ENCODE measurements around the gene NDUFA5. TPM values are rescaled to one million over a fixed set of nuclear protein-coding genes. Genes with fewer than 3 reads are reported as not detected.
A peak's percentile ranks its signal among the peaks of the same experiment; 100 is the strongest.
"Not testable (repeated sequence)": the region's sequence is repeated elsewhere in the genome, so short reads cannot be mapped to it uniquely, and the experiment has no call there.

The NDUFA5 gene
- total RNA-seq, 1 donor from 2014 or later = 85.8 TPM

- peak; percentile 96 for DNase-seq (ENCODE audit: extremely low spot score, unreplicated experiment)
- Mint-ChIP-seq H3K36me3 (no peaks in the 10 kb centered on the region), H3K9me3 (no peaks in the 10 kb centered on the region), H3K27ac (peak within 1 kb of the TSS; percentile 90), H3K27me3 (peaks cover 22% of the 10 kb centered on the region), H3K4me3 (peak within 1 kb of the TSS; percentile 89), H3K4me1 (ENCODE audit: unreplicated experiment) (peaks cover 4% of the 10 kb centered on the region)
- TF ChIP-seq CTCF (conservative IDR thresholded peaks at IDR 0.05) = no peak
Observed at GRCh38 chr7:123534383-123535260, 23.0 kb downstream of the NDUFA5 start, which contains the start of gene IQUB. Gene IQUB, minus strand, starts transcription at chr7:123534595. Its CDS starts 22,255 bp downstream, at chr7:123512340.

GRCh38 chr7:123533929-123534382 lies 23.7 kb downstream of the NDUFA5 start:
- Mint-ChIP-seq H3K4me1 (ENCODE audit: unreplicated experiment) (peaks cover 4% of the 10 kb centered on the region), H3K27me3 (peaks cover 22% of the 10 kb centered on the region), H3K36me3 (no peaks in the 10 kb centered on the region), H3K27ac (peak overlapping the region; percentile 90), H3K4me3 (peak overlapping the region; percentile 89), H3K9me3 (no peaks in the 10 kb centered on the region)
- TF ChIP-seq CTCF (conservative IDR thresholded peaks at IDR 0.05) = no peak
- no peak for DNase-seq (ENCODE audit: extremely low spot score, unreplicated experiment)

- peak overlapping the region; percentile 89 for H3K4me3 Mint-ChIP-seq
- no peak for DNase-seq (ENCODE audit: extremely low spot score, unreplicated experiment)
- H3K27me3 Mint-ChIP-seq = peaks cover 22% of the 10 kb centered on the region
- TF ChIP-seq CTCF (conservative IDR thresholded peaks at IDR 0.05) = no peak
- peak overlapping the region; percentile 90 for H3K27ac Mint-ChIP-seq
- H3K9me3 Mint-ChIP-seq = no peaks in the 10 kb centered on the region
- H3K36me3 Mint-ChIP-seq = no peaks in the 10 kb centered on the region
- H3K4me1 Mint-ChIP-seq (ENCODE audit: unreplicated experiment) = peaks cover 4% of the 10 kb centered on the region
Observed at GRCh38 chr7:123533553-123533917, 24.1 kb downstream of the NDUFA5 start.

- H3K9me3 Mint-ChIP-seq; H3K36me3 Mint-ChIP-seq; DNase-seq (ENCODE audit: extremely low spot score, unreplicated experiment); H3K4me1 Mint-ChIP-seq (ENCODE audit: unreplicated experiment): not testable (repeated sequence)
- Mint-ChIP-seq H3K27ac (peak overlapping the region; percentile 1), H3K4me3 (peak overlapping the region; percentile 89), H3K27me3 (peaks cover 22% of the 10 kb centered on the region)
Observed at GRCh38 chr7:123532788-123533552, 24.6 kb downstream of the NDUFA5 start.

- H3K27me3 Mint-ChIP-seq = peaks cover 22% of the 10 kb centered on the region
- H3K9me3 Mint-ChIP-seq; DNase-seq (ENCODE audit: extremely low spot score, unreplicated experiment); H3K36me3 Mint-ChIP-seq; H3K4me1 Mint-ChIP-seq (ENCODE audit: unreplicated experiment): not testable (repeated sequence)
- H3K27ac Mint-ChIP-seq = peak overlapping the region; percentile 47
- H3K4me3 Mint-ChIP-seq = peak overlapping the region; percentile 89
Observed at GRCh38 chr7:123532343-123532742, 25.3 kb downstream of the NDUFA5 start.

- H3K36me3 Mint-ChIP-seq; DNase-seq (ENCODE audit: extremely low spot score, unreplicated experiment); H3K9me3 Mint-ChIP-seq; H3K4me3 Mint-ChIP-seq; H3K4me1 Mint-ChIP-seq (ENCODE audit: unreplicated experiment); H3K27ac Mint-ChIP-seq: not testable (repeated sequence)
- H3K27me3 Mint-ChIP-seq = peaks cover 22% of the 10 kb centered on the region
Observed at GRCh38 chr7:123530035-123530591, 27.5 kb downstream of the NDUFA5 start.

Data from type B pancreatic cell (in vitro differentiated cells).